ENCODE measurements around the gene EMX2.

Gene EMX2

DNA sequence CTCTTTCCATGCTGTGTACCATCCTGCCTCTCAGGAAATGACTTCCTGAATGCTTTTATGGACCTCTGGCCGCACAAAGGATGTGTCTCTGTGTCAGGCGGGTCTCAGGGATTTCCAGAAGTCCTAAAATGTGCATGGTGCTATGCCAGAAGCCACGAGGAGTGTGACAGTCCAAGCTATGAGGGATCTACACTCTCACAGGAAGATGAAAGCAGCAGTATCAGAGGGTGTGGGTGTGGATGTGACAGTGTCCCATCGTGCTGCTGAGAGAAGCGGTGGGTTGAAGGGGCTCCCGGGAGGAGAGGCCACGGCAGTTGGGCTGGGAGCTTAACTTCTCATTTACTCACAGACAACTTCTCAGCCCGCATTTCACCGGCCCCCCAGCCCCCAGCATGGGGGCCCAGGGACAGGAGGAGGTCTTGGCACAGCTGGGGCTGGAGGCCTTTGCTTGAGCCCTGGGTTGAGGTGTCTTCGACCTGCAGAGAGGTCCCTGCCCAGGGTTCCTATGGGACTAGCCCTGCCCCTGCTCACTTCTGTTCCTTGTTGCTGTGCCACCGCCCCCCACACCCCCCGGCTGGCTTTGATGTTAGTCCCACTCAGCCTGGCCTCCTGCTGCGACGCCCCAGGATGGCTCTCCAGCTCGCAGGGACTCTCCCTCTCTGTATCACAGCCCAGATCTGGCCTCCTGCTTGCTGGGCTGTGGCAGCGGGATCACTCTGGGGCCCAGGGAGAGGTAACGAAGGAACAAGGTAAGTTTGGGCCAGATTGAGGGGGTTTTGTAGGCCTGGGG is 30.8 kb upstream of the EMX2 start:
- no peak for DNase-seq (ENCODE audit: low read depth)
- TF ChIP-seq, protein P1, sequence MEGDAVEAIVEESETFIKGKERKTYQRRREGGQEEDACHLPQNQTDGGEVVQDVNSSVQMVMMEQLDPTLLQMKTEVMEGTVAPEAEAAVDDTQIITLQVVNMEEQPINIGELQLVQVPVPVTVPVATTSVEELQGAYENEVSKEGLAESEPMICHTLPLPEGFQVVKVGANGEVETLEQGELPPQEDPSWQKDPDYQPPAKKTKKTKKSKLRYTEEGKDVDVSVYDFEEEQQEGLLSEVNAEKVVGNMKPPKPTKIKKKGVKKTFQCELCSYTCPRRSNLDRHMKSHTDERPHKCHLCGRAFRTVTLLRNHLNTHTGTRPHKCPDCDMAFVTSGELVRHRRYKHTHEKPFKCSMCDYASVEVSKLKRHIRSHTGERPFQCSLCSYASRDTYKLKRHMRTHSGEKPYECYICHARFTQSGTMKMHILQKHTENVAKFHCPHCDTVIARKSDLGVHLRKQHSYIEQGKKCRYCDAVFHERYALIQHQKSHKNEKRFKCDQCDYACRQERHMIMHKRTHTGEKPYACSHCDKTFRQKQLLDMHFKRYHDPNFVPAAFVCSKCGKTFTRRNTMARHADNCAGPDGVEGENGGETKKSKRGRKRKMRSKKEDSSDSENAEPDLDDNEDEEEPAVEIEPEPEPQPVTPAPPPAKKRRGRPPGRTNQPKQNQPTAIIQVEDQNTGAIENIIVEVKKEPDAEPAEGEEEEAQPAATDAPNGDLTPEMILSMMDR (conservative IDR thresholded peaks at IDR 0.05; ENCODE audit: low read length): no peak
- H3K4me3 ChIP-seq (ENCODE audit: low read length): no peak overlapping the region

DNA sequence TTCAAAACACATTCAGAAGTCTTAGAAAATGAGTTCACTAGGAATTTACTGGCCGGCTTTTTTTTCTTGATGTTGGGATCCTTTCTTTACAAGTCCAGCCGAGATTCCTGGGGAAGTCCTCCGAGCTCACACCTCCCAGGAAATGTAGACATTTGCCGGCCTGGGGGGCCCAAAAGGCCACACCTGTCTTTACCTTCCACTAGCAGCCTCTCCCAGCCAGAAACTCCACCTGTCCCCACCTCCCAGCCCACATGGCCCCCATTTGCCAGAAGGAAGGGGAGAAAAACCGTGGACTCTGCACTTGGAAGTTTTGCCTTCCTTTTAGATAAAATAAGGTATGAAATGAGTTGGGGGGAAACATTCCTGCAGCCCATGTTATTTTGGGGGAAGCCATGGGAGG is 27.6 kb upstream of the EMX2 start:
- no peak for DNase-seq (ENCODE audit: low read depth)
- TF ChIP-seq, protein P1 (conservative IDR thresholded peaks at IDR 0.05; ENCODE audit: low read length): no peak
- H3K4me3 ChIP-seq (ENCODE audit: low read length): no peak overlapping the region

DNA sequence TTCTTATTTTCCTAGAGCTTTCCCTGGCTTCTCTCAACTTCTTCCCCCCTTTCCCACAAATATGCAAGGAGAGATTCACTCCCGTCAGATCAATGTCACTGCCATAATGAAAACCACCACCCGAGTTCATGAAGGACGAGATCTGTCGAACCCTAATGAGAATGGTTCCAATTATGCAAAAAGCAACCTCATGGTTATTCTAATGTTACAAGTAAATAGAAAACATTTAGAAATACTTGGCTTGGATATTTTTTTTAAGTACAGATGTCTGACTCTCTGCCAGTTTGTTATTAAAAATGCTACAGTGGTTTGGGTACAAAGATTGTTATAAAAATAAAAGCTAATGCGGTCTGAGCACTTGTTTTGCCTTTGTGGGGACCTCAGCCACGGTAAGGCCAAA is 25.9 kb upstream of the EMX2 start:
- no peak overlapping the region for H3K4me3 ChIP-seq (ENCODE audit: low read length)
- no peak for DNase-seq (ENCODE audit: low read depth)
- TF ChIP-seq, protein P1 (conservative IDR thresholded peaks at IDR 0.05; ENCODE audit: low read length): no peak

GRCh38 chr10:117518246-117518645 is 24.3 kb upstream of the EMX2 start:
- no peak overlapping the region for H3K4me3 ChIP-seq (ENCODE audit: low read length)
- TF ChIP-seq, protein P1 (conservative IDR thresholded peaks at IDR 0.05; ENCODE audit: low read length): no peak
- no peak for DNase-seq (ENCODE audit: low read depth)

- DNase-seq (ENCODE audit: low read depth): no peak
- H3K4me3 ChIP-seq (ENCODE audit: low read length): no peak overlapping the region
- TF ChIP-seq, protein P1 (conservative IDR thresholded peaks at IDR 0.05; ENCODE audit: low read length): no peak
Measured at GRCh38 chr10:117519286-117519685, 23.3 kb upstream of the EMX2 start.

GRCh38 chr10:117519879-117520278 is 22.7 kb upstream of the EMX2 start:
- peak; percentile 62 for DNase-seq (ENCODE audit: low read depth)
- H3K4me3 ChIP-seq (ENCODE audit: low read length): no peak overlapping the region
- TF ChIP-seq, protein P1 (conservative IDR thresholded peaks at IDR 0.05; ENCODE audit: low read length): no peak

GRCh38 chr10:117530791-117531190 is 11.8 kb upstream of the EMX2 start:
- DNase-seq (ENCODE audit: low read depth): peak; percentile 85
- TF ChIP-seq, protein P1 (conservative IDR thresholded peaks at IDR 0.05; ENCODE audit: low read length): no peak

More at GRCh38 chr10:117530791-117531190, 11.8 kb upstream of the EMX2 start:
- no peak overlapping the region for H3K4me3 ChIP-seq (ENCODE audit: low read length)

All from AG10803 (cell line).